Measurements from ENCODE around the gene SHC1.

The SHC1 gene

DNA sequence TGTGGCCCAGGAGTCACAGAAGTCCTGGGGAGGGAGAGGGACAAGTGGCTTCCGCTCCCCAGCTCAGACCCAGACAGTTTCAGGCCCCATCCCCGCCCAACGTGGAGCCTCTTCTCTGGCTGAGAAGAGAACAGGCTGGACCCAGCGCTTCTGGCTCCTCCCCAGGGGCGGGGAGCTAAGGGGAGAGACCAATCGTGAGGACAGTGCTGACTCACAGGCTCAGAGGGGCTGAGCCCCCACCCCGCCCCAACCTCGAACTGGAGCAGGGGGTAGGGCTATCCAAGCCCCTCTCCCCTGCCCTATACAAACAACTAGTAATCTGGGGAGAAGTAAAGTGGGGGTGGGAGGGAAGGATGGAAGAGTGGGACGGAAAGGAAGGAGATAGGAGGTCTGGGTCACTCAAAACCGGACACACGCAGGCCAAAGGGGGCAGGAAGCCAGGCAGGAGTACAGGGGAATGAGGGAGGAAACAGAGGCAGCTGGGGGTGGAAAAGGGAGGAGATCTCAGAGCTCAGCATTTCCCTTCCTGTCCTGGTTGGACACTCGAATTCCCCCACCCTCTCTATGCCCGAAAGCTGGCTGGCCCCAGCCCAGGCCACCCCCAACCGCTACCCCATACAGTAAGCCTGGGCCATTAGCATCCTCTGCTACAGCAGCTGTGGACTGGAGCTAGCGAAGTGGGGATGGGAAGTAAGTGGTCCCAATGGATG is at the start of gene SHC1:
TSS of gene SHC1 (minus strand) at position 117 of the 710 bp plus-strand sequence. CDS start 221 bp downstream, outside the sequence.
- peak; percentile 96 for DNase-seq (ENCODE audit: low spot score)

GRCh38 chr1:155019377-155020245 is 49.1 kb upstream of the SHC1 start:
- no peak for DNase-seq (ENCODE audit: low spot score)

- no peak for DNase-seq (ENCODE audit: low spot score)
Observed at GRCh38 chr1:155018617-155019348, 48.2 kb upstream of the SHC1 start.

DNA sequence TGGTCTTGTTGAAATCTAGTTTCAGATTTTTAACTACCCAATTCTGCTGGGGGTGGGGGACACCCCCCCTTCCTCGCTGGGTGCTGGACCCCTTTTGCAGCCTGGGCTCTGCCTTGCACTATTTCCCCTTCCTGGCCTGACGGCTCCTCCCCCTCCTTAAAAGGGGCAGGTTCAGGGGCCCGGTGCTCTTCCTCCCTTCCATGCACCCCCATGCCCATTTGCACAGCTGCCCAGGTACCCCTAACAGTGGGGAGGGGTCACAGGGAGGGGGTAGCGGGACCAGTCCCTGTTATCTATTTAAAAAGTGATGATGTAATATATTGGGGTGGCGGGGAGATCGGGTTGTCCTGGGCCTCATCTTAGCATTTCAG is 47.4 kb upstream of the SHC1 start:
- DNase-seq (ENCODE audit: low spot score): no peak

- peak; percentile 93 for DNase-seq (ENCODE audit: low spot score)
Observed at GRCh38 chr1:155017041-155017945, 46.7 kb upstream of the SHC1 start.

- no peak for DNase-seq (ENCODE audit: low spot score)
Observed at GRCh38 chr1:155016231-155016831, 45.8 kb upstream of the SHC1 start.

DNA sequence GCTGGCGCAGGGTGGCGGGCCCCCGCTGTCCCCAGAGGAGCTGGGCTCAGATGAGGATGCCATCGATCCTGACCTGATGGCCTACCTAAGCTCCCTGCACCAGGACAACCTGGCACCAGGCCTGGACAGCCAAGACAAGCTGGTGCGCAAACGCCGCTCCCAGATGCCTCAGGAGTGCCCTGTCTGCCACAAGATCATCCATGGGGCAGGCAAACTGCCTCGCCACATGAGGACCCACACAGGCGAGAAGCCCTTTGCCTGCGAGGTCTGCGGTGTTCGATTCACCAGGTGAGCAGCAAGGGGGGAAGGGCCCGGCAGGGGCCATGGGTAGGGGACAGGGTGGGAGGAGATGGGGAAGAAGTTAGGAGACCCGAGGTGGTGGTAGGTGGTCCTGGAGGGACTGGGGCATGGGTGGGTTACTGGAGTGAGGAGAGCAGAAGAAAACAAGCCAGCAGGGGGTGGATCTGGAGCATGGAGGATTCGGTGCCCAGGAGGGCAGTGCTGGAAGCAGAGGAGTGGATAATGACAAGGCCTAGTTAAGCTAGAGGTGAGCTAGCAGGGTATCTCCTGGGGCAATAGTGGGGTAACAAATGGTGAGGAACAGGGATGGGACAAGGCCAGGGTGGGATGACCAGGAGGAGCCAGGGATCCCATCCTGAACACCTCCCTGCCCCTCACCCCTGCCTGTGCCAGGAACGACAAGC is 45.1 kb upstream of the SHC1 start:
- no peak for DNase-seq (ENCODE audit: low spot score)

GRCh38 chr1:155014709-155015508 is 44.4 kb upstream of the SHC1 start:
- no peak for DNase-seq (ENCODE audit: low spot score)

DNA sequence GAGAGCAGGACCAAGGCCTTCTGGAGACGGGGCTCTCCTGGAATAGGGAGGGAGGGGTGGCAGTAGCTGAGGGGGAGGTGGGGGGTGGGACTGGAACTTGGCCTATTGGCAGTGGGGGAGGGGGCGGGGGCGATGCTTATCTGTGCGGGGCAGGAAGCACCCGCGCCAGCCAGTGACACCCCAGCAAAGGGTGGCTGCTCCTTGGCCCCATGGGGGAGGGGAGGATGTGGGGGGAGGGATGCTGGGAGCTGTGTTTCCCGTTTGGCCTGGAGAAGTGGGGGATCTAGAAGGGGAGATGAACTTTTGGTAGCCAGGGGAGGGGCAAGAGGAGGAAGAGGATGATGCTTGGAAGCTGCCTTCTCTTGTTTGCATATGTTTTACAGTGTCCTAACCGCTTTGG is 43.1 kb upstream of the SHC1 start:
- no peak for DNase-seq (ENCODE audit: low spot score)

GRCh38 chr1:155012776-155013602 is 42.4 kb upstream of the SHC1 start:
- DNase-seq (ENCODE audit: low spot score): no peak

DNA sequence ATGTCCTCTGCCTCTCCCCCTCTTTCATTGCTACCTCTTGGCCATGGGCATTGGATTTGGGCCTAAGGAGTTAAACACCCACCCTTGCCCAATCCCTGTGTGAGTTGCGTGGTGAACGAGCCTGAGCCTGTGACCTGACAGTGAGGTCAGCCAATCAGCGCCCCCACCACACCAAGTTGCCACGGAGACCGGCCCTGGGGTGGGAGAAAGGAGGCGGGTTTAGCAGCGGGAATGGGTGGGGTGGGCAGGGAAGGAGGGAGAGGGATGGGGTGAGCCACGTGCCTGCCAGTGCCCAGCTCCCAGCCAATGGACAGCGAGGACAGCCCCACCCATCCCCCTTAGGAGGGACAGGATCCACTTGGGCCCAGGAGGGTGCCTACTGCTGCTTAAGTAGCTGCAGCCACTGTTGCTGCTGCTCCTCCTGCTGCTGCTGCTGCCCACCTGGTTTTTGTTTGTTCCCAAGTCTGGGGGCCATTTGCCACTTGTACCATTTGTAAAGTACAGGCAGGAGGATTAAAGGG is 41.5 kb upstream of the SHC1 start:
- DNase-seq (ENCODE audit: low spot score): peak; percentile 59

DNA sequence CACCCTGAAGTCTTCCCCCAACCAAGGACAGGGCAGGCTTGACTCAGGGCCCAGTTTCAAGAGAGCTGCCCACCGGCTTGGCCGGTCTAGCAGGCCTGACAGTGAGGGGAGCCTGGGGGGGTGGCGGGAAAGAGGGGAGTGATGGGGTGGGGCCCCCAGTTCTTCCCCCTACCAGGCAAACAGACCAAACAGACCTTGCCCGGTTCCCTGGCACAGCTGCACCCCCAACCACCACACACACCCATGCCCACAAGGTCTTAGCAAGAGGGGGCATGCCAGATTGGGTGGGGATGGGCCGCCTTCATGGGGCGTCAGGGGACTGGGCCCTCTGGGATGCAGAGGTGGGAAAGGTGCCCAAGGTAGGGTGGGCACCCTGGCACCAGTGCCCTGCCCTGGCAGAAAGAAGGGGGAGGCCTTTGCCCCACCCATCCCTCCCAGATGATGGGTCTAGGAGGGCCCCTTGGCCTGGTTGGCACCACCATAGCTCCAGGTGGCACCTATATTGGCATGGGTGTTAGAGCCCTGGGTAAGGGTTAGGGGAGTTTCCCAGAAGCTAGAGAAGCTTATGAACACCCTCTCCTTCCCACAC is 41.0 kb upstream of the SHC1 start:
- DNase-seq (ENCODE audit: low spot score): no peak

GRCh38 chr1:155011004-155011416 is 40.5 kb upstream of the SHC1 start:
- no peak for DNase-seq (ENCODE audit: low spot score)

DNA sequence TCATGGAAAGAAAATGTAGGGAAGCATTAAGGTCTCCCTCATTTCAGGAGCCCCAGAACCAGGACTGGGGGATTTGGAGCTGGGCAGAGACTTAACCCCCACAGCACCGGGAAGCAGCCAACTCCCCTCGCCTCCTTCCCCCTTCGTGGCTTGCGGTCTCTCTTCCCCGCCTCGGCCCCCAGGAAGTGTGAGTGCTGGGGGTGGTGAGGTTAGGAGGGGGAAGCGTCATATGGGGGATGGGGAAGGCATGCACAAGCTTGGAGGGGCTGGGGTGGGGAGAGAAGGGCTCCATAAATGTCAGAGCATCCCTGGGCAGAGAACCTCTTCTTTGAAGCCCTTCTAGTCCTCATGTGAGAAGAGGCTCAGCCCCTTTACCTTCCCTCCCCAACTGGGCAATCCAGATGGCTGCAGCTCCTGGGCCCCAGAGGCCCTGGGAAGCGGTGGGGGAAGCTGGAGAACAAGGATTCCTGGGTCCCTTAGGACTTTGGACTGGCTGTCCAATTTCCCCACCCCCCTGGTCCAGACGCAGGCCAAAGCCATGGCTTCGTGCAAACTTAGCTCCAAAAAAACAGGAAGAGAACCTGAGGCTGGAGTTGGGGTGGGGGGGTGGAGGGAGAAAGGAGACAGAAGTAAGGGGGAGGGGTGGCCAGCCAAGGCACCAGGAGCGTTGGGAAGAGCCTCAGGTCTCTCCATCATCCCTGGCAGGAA is 39.8 kb upstream of the SHC1 start:
- no peak for DNase-seq (ENCODE audit: low spot score)

GRCh38 chr1:155009742-155010141 is 39.2 kb upstream of the SHC1 start:
- DNase-seq (ENCODE audit: low spot score): no peak

DNA sequence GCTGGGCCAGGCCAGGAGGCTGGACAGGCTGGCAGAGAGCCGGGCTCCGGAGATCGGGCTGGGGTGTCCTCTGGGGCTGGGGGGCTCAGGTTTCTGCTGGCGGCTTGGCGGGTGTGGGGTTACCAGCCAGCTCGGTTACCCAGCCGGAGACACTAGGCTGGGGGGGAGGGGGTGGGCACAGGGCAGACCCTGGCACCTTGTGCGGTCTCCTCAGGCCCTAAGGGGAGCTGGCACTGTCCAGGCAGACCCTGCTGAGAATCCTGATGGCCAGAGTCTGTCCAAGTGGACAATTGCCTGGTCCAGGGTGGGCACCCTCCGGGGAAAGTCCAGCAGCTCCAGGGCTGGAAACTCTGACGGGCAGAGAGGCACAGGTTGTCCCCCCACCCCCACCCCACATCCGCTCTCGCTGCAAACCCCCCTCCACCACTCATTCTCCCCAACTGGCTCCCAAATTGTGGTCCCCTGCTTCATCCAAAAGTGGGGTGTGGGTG is 38.7 kb upstream of the SHC1 start:
- no peak for DNase-seq (ENCODE audit: low spot score)
